ENCODE data around the gene PLXNA2. TPM values are rescaled to one million over a fixed set of nuclear protein-coding genes. Genes with fewer than 3 reads are reported as not detected.

PLXNA2 gene
- total RNA-seq, 1 experiment from 2014 or later, result 34.8 TPM

GRCh38 chr1:207983044-207983635 lies 261.0 kb downstream of the PLXNA2 start:
- H3K27ac ChIP-seq, result no peak overlapping the region
- DNase-seq, result no peak
- H3K27me3 ChIP-seq, result peaks cover 4% of the 10 kb centered on the region; the same call in 1 of the 2 replicates
- no peaks in the 10 kb centered on the region for H3K4me1 ChIP-seq
- H3K36me3 ChIP-seq, result no peaks in the 10 kb centered on the region
- H3K9me3 ChIP-seq (replicated peaks), result no peaks in the 10 kb centered on the region
- H3K4me3 ChIP-seq, result no peak overlapping the region

GRCh38 chr1:207981976-207982375 lies 262.2 kb downstream of the PLXNA2 start:
- no peak overlapping the region for H3K27ac ChIP-seq
- H3K9me3 ChIP-seq (replicated peaks), result no peaks in the 10 kb centered on the region
- no peaks in the 10 kb centered on the region for H3K36me3 ChIP-seq
- peaks cover 4% of the 10 kb centered on the region; the same call in 1 of the 2 replicates for H3K27me3 ChIP-seq
- no peaks in the 10 kb centered on the region for H3K4me1 ChIP-seq
- DNase-seq, result peak; percentile 35 to 66
- no peak overlapping the region for H3K4me3 ChIP-seq

- Histone ChIP-seq H3K9me3 (replicated peaks) (no peaks in the 10 kb centered on the region), H3K4me3 (no peak overlapping the region), H3K27ac (no peak overlapping the region), H3K27me3 (peaks cover 4% of the 10 kb centered on the region; the same call in 1 of the 2 replicates), H3K4me1 (no peaks in the 10 kb centered on the region), H3K36me3 (no peaks in the 10 kb centered on the region)
- no peak for DNase-seq
Measured at GRCh38 chr1:207978441-207978840, 265.7 kb downstream of the PLXNA2 start.

DNA sequence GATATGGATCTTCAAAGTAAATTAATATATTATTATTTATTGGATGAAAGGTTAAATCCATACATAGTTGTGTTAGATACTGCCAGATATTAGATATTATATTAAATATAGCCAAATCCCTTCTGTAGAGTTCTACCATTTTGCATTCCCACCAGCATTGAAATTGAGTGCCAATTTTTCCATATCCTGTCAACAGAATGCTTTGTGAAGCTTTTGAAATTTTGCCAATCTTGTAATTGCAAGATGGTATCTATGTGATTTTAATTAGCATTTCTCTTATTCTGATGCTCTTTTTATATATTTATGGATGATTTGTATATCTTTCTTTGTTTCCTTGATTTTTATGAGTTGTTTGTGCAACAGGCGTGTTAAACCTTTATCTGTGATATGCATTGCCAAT lies 266.3 kb downstream of the PLXNA2 start:
- DNase-seq, result no peak
- peaks cover 4% of the 10 kb centered on the region; the same call in 1 of the 2 replicates for H3K27me3 ChIP-seq
- H3K27ac ChIP-seq, result no peak overlapping the region
- no peaks in the 10 kb centered on the region for H3K4me1 ChIP-seq
- no peak overlapping the region for H3K4me3 ChIP-seq
- no peaks in the 10 kb centered on the region for H3K9me3 ChIP-seq (replicated peaks)
- H3K36me3 ChIP-seq, result no peaks in the 10 kb centered on the region

DNA sequence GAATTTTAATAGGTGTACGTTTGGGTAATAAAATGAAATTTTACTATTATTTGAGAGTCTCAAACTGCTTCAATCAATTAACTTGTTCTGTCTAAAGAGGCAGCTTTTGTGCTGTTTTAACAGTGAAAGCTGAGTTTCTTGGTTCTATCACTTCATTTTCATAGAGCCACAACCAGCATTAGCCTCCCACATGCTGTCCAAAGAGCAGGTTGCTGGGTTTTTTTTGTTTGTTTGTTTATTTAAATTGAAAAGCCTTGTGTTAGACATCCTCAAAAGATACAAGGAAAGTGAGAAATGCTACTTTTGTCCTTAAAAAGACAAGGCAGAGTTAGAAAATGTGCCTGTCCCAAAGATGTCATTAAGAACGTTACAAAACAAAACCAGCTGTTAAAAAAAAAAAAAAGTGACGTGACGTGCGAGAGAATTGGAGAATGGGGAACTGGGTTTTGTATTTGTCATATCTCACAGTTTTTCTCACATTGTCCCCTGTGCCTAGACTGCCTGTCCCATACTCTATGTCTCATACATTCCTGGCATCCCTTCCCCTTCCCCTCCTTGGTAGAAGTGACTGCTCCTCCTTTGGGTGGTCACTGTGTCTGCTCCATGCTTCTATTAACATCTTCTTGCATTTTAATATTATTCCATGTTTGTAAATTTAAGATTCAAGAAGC lies 270.2 kb downstream of the PLXNA2 start:
- H3K27me3 ChIP-seq, result peaks cover 2% of the 10 kb centered on the region; the same call in 1 of the 2 replicates

GRCh38 chr1:207972337-207972736 lies 271.8 kb downstream of the PLXNA2 start:
- Histone ChIP-seq H3K4me3 (no peak overlapping the region), H3K27me3 (no peaks in the 10 kb centered on the region; the same call in 1 of the 2 replicates), H3K9me3 (replicated peaks) (no peaks in the 10 kb centered on the region), H3K36me3 (no peaks in the 10 kb centered on the region), H3K27ac (no peak overlapping the region), H3K4me1 (peaks cover 7% of the 10 kb centered on the region; the same call in 1 of the 2 replicates)
- DNase-seq, result peak in 1 of 2 experiments; percentile 24

More for the DNA sequence above, 270.2 kb downstream of the PLXNA2 start:
- Histone ChIP-seq H3K9me3 (replicated peaks) (no peaks in the 10 kb centered on the region), H3K36me3 (no peaks in the 10 kb centered on the region), H3K4me1 (peaks cover 7% of the 10 kb centered on the region; the same call in 1 of the 2 replicates), H3K27ac (no peak overlapping the region), H3K4me3 (no peak overlapping the region)
- DNase-seq, result no peak

Data from SJCRH30 (cell line).